Retina (tissue), 1 donor: Measurements from ENCODE around the gene DNAJC4.
A peak's percentile ranks its signal among the peaks of the same experiment; 100 is the strongest.

Source experiments
- DNase-seq: peaks from one replicate; pipeline ENCODE4 v3.0.0-alpha.2; 2016

DNAJC4 gene, protein sequence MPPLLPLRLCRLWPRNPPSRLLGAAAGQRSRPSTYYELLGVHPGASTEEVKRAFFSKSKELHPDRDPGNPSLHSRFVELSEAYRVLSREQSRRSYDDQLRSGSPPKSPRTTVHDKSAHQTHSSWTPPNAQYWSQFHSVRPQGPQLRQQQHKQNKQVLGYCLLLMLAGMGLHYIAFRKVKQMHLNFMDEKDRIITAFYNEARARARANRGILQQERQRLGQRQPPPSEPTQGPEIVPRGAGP

GRCh38 chr11:64230171-64230984 is at the start of gene DNAJC4:
TSS of gene DNAJC4 (plus strand) at chr11:64230548. CDS start at chr11:64230855, 307 bp downstream.
- peak; percentile 96 for DNase-seq

DNA sequence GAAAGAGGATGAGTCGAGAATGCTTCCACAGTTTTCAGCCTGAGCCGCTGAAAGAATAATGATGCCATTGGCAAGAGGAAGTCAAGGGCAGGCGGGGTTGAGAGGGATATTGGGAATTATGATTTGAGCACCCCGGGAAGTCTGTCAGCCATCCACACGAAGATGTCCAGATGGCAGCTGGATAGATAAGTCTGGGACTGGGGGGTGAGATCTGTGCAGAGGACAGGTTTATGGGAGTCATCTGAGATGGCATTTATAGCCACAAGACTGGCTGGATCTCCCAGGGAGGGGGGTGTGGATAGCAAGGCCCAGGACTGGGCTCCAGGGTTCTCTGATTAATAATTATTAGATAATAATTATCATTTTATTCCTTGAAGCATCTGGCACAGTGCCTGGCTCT is 49.5 kb upstream of the DNAJC4 start:
- peak; percentile 31 for DNase-seq

GRCh38 chr11:64181506-64182411 is 48.6 kb upstream of the DNAJC4 start:
- peak; percentile 77 for DNase-seq

- DNase-seq, result no peak
Measured at GRCh38 chr11:64183890-64184289, 46.5 kb upstream of the DNAJC4 start.

GRCh38 chr11:64185175-64185692 is 45.1 kb upstream of the DNAJC4 start:
- DNase-seq, result no peak

DNA sequence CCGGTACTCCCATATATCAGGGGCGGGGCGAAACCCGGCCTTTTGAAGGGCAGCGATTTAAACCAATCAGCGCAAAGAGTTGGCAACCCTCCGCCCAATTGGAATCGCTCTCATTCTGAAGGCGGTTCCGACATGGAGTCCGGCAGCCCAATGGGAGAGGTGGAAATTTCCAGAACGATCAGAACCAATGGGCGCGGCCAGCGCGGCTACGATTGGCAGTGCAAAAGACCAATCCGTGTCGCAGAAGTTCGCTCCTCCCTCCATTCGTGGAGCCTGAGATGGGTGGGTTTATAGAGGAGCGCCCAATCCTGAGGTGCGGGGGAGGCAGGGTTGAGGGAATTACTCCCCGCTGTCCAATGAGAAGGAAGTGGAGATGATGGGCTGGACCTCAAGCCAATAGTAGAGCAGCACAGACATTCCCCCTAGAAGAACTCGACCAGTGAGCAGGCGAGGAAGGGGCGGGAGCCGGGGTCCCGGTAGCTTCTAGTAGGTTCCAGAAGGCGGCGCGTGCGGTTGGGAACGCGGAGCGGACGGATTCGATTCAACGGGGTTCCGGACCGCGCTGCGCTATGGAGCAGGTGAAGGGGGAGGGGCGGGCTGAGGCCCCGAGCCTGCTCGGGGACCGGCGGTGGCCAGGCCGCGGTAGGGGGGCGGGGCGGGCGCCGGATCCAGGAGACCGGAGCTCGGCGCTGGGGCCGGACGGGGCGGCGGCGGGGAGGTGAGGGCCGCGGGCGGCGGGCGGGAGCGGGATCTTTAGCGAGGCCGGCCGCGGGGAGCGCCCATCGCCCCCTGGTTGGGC is 44.5 kb upstream of the DNAJC4 start, which contains the start of gene STIP1:
Gene STIP1 (plus strand): TSS at position 479 of the 799 bp plus-strand sequence. CDS start 91 bp downstream, at position 570.
- DNase-seq, result peak; percentile 100

DNA sequence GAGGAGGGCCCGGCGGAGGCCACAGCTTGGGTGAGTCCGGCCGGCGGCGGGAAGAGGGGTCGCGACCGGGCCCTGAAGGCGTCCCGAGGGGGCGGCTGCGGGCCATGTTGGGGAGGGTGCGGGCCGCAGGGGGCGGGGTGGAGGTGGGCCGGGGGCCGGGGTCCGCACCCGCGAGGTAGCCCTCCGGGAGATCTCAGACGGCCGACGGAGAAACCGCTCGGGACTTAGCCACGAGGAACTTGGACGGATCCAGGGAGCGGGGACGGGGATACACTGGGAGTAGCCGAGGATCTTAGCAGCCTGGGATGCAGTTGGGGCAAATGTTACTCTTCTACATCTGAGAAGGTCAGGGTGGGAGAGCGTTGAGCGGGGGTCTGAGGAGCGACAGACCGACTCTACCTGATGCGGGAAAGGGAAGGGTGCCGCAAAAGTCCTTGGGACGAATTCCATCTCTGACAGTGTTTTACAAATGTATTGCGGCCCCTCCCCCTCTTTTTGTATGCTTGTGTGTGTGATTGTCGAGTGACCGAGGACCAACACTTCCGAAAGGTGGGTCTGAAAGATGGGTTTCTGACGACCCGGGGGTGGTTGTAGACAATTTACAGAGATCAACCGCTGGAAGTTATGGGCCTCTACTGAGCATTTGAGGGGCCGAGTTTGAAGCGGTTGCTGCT is 43.7 kb upstream of the DNAJC4 start:
- DNase-seq, result peak; percentile 39

DNA sequence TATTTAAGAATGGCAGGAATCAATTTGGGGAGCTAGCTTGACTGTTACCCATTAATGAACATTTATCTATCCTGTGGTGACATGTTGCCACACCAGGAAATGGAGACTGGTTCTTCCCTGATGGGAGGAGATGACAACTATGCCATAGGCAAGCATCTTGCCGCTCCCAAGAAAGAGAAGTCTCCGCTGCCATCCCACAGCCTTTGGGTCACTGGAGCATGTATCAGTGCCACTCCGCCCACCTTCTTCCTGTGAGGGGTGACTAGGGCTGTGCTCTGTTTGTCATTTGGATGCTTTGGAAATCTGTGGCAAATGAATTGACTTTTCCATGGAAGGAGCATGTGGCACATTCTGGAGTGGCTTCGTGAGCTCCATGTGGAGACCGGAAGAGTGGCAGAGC is 37.9 kb upstream of the DNAJC4 start:
- DNase-seq, result no peak

GRCh38 chr11:64196626-64197025 is 33.7 kb upstream of the DNAJC4 start:
- no peak for DNase-seq

- no peak for DNase-seq
Measured at GRCh38 chr11:64198511-64198910, 31.8 kb upstream of the DNAJC4 start.

GRCh38 chr11:64201543-64201942 is 28.8 kb upstream of the DNAJC4 start:
- DNase-seq, result no peak

DNA sequence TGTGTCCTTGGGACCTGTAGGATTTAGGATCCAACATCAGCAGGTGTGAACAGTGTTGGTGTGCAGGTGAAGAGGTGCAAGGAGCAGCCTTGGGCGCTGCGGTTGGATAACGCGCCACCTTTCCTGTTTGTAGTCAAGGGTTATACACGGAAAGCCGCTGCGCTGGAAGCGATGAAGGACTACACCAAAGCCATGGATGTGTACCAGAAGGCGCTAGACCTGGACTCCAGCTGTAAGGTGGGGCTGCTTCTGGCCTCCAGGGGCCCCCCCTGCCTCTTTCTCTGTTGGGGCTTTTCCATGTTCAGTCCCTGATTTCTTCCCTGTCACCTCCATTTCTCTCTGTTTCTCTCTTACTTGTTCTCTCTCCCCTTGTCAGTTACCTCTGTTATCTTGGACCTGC is 27.4 kb upstream of the DNAJC4 start:
- DNase-seq, result no peak

- DNase-seq, result no peak
Measured at GRCh38 chr11:64203421-64204079, 26.8 kb upstream of the DNAJC4 start.

DNA sequence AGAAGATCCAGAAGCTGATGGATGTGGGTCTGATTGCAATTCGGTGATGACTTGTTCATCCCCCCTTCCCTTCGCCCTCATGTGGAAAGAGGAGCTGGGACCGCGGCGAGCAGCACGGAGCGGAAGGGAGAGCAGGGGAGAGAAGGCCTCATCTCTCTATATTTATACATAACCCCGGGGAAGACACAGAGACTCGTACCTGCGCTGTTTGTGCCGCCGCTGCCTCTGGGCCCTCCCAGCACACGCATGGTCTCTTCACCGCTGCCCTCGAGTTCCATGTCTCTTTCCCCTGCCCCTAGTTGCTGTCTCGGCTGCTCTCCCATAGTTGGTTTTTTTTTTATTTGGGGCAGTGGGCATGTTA is 26.3 kb upstream of the DNAJC4 start:
- no peak for DNase-seq

DNA sequence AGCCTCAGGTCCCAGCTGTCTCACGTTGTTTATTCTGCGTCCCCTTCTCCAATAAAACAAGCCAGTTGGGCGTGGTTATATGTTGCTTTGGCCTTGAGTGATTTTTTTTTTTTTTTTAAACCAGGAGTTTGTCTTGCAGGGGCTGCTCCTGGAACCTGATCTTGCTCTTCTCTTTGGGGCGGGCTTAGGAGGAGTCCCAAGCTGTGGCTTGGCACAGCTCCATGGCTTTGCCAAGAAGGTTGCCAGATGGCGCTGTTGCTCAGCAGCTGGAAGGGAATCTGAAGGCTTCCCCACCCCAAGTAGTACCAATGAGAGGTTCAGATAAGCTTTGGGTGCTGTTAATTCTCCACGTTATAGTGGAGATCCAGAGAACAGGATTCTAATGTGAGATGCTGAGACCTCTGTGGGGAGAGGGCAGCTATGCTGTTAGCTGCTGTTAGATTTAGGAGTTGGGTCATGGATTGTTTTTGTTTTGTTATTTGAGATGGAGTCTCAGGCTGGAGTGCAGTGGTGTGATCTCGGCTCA is 25.8 kb upstream of the DNAJC4 start:
- DNase-seq, result peak; percentile 75

DNA sequence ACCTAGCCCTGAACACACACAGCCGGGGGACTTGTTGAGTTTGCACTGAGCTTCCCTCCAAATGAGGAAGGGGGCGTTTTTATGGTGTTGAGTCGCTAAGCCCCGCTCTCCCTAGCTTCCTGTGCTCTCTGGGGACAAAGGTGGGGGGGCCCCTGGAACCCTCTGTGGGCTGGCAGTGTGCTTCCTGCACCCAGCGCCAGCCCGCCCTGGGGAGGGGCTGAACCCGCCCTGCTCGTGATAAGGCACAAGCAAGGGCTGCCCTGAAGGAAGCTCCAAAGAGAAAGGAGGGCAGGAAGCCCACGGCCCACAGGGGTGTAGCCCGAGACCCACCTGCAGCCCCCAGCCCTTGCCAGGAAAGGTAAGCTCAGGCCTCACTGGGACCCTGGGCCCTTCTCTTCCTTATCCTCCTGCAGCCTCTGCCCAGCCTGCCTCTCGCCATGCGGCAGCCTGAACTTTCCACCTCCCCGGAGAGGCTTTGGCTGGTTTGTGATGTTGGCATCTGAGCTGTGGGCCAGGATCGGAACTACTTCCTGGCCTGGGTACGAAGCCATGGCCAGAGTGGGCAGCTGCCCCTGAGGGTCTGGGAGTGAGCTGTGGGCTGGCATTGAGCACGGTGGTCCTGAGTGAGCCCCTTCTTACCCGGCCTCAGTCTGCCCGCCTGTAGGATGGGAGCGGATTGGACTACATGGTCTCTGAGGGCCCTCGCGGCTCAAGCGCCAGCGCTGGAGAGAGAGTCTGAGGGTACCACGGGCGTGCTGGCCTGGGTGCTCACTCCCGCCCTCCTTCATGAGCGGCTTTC is 23.7 kb upstream of the DNAJC4 start, which contains the start of gene FERMT3:
Gene FERMT3 (plus strand): TSS at position 265 of the 799 bp plus-strand sequence. CDS start 644 bp downstream, outside the sequence.
- DNase-seq, result no peak

GRCh38 chr11:64207256-64208085 is 22.9 kb upstream of the DNAJC4 start:
- no peak for DNase-seq

DNA sequence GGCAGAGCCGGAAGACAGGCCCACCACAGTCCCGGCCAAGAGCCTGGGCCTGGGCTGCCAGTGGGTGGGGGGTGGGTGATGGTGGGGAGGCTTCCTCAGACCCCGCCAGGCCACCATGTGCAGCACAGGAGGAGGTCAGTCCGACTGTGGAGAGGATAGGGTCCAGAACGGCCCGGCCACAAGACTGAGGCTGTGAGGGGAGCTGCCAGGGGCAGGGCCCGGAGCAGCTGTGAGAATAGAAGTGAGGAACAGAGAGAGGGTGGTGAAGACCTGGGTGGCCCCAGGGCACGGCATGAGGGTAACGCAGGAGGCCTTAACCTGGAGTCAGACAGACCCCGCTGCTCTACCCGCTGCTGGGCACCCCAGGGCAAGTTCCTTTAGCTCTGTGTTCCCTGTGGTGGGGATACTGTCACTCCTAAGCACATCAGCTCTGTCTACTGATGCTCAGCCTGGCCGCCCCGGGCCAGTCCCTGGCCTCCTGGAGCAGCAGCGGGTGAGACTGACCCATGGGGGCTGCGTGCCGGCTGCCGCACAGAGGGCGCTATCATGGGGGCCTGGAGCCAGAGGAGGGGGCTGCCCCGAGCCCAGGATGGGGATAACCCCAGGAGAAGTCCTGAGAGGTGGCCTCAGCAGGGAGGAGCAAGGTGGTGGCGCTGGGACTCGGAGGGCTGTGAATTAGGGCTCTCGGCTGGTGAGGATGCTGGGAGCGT is 22.1 kb upstream of the DNAJC4 start:
- no peak for DNase-seq
